ENCODE data around the gene ALKBH4.

ALKBH4 gene

DNA sequence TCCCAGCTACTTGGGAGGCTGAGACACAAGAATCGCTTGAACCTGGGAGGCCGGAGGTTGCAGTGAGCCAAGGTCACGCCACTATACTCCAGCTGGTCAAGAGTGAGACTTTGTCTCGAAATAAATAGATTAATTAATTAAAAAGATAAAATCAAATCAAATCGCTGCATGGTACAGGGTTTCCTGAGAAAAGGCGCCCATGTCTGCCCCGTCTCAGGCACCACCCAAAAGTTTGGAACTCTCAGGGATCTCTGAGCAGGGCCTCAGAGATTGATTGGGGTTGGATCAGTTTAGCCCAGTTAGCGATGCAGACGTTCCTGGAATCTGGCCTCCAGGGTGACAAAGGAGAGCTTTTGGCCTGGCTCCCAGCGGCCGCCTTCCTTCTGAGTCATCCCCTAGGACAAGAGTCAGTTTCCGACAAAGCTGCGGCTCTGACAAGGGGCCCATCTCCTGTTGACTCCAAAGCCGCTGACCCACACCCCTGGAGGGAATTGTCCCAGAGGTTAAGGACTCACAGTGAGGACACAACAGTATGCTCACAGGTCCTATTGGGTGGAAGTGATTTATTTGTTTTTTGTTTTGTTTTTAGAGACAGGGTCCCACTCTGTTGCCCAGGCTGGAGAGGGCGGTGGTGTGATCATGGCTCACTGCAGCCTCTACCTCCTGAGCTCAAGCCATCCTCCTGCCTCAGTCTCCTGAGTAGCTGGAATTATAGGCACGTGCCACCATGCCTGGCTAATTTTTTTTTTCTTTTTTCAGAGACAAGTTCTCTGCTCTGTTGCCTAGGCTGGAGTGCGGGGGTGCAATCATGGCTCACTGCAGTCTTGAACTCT, 24.5 kb downstream of the ALKBH4 start:
- DNase-seq (ENCODE audit: low spot score): no peak
- TF ChIP-seq, protein P1, sequence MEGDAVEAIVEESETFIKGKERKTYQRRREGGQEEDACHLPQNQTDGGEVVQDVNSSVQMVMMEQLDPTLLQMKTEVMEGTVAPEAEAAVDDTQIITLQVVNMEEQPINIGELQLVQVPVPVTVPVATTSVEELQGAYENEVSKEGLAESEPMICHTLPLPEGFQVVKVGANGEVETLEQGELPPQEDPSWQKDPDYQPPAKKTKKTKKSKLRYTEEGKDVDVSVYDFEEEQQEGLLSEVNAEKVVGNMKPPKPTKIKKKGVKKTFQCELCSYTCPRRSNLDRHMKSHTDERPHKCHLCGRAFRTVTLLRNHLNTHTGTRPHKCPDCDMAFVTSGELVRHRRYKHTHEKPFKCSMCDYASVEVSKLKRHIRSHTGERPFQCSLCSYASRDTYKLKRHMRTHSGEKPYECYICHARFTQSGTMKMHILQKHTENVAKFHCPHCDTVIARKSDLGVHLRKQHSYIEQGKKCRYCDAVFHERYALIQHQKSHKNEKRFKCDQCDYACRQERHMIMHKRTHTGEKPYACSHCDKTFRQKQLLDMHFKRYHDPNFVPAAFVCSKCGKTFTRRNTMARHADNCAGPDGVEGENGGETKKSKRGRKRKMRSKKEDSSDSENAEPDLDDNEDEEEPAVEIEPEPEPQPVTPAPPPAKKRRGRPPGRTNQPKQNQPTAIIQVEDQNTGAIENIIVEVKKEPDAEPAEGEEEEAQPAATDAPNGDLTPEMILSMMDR (IDR thresholded peaks at IDR 0.05; ENCODE audit: extremely low read depth, missing control alignments): no peak

DNA sequence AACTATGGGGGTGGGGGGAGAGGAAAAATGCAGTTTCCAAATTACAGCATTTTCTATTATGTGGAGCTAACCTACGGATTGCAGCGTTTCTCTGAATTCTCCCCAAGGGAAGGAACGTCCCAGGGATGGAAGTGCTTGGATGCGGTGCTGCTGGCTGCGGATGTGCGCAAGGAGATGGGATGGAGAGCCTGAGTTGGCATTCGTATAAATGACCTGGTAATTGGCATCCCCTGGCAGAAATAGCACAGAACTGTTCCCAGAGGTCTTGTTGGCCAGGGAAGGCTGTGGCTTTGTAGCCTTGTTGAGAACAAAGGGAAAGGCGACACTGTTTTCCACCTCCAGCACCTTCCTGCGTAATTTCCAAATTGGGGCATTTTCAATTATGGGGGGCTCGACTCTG, 28.5 kb downstream of the ALKBH4 start:
- TF ChIP-seq, protein P1 (IDR thresholded peaks at IDR 0.05; ENCODE audit: extremely low read depth, missing control alignments): no peak
- no peak for DNase-seq (ENCODE audit: low spot score)

DNA sequence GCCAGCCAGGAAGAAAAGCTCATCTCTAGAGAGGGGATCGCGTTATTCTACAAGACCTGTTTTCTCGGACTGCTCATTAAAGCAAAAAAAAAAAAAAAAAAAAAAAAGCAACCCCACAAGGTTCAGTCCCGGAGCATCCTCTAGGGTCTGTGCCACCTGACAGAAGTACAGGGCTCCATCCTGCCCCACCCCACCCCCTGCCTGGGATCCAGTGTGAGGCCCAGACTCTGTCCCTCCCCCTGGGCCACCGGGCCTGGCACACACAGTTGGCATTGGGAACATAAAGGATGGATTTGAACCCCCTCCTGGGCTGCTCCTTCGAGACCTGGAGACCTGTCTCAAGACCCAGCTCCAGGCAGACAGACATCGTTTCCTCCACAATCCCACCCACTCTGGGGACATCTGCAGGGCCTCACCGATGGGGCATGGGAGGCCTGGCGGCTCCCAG, 30.6 kb downstream of the ALKBH4 start:
- no peak for DNase-seq (ENCODE audit: low spot score)
- TF ChIP-seq, protein P1 (IDR thresholded peaks at IDR 0.05; ENCODE audit: extremely low read depth, missing control alignments): no peak

DNA sequence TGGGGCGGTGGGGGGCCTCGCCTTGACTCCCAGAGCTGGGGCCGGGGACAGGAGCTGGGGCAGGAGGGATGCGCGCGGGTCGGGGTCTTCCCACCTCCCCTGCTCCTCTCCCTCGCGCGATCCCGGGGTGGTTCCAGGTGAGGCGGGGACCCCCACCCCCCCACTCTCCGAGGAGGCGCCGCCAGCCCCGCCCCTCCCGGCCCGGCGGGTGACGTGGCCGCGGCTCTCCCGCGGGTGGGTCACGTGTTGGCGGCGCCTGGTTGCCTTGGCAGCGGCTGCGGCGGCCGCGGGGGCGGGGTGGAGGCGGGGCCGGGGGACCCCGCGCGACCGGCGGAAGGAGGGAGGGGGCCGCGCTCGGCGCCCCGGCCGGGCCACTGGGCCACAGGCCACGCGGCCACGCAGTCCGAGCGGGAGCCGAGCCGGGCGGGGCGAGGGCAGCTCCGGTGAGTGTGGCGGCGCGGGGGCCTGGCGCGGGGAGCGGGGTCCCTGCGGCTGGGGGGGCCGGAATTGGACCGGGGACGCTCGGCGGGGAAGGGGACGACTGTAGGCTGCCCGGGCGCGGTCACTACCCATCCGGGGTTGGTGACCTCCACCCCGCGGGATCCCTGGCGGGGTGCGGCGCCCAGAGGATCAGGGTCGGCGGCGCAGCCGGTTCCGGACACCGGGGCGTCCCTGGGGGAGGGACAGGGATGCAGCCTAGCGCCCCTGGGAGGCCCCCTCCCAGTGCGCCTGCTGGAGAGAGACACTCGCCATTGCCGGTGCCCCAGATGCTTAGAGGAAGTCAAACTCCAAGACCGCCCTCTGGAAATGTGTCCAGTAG, 31.2 kb downstream of the ALKBH4 start, which contains the start of gene ORAI2:
Gene ORAI2 (plus strand): TSS at position 357 of the 820 bp plus-strand sequence. CDS start 5,382 bp downstream, outside the sequence.
- TF ChIP-seq, protein P1 (IDR thresholded peaks at IDR 0.05; ENCODE audit: extremely low read depth, missing control alignments): no peak
- DNase-seq (ENCODE audit: low spot score): peak; percentile 94

DNA sequence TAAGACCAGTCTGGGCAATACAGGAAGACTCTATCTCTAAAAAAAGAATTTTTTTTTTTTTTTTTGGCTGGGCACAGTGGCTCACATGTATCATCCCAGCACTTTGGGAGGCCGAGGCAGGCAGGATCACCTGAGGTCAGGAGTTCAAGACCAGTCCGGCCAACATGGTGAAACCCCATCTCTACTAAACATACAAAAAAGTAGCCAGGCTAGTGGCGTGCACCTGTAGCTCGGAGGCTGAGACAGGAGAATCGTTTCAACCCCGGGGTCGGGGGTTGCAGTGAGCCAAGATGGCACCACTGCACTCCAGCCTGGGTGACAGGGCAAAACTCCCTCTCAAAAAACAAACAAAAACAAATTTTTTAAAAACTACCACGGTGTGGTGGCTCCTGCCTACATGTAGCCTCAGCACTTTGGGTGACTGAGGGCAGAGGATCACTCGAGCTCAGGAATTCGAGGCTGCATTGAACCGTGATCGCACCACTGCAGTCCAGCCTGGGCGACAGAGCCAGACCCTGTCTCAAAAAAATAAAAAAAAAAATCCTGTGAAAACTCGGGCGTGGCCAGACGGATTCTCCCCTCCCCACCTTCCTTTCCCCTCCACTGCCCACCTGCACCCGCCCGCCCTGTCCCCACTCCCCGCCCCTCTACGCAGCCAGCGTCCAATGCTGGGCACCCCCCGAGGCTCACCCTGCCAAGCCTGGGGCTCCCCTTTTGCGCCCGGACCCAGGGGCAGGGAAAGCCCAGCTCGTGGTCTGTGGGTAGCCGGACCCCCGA, 32.0 kb downstream of the ALKBH4 start:
- DNase-seq (ENCODE audit: low spot score): no peak
- TF ChIP-seq, protein P1 (IDR thresholded peaks at IDR 0.05; ENCODE audit: extremely low read depth, missing control alignments): no peak

DNA sequence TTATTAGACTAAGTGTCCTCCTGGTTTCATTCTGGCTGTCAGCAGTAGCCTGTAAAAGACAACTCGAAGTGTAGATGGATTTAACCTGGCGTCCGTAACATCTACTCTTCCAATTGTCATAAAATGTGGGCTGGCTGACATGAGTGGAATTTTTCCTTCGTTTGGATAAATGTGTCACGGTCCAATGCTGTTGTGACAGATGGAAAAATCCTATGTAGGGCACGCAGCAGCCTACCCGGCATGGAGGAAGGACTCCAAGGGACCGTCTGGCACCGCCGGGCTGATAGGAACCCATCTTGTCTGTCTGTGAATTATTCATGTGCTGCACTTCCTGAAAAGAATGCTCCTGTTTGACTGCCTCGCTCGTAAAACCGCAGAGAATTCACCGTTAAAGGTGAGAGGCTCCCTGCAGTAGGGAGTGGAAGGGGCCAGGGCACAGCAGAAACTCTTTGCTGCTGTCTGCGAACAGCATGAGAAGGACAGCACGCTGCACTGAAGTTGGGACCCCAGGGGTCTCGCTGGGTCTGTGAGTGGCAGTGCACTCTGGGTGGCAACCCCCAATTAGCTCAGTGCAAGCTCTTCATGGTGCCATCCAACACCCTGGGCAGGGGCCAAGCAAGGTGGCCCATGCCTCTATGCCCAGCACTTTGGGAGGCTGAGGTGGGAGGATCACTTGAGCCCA, 32.9 kb downstream of the ALKBH4 start:
- DNase-seq (ENCODE audit: low spot score): peak; percentile 69
- TF ChIP-seq, protein P1 (IDR thresholded peaks at IDR 0.05; ENCODE audit: extremely low read depth, missing control alignments): no peak
